Neural cell (in vitro differentiated cells): Measurements from ENCODE around the gene SEC63.

Experiments
- EZH2 ChIP-seq: fragments of 200-600, 300-800 bp; shearing (Covaris generic), sonication (generic); IDR thresholded peaks from 2 replicates; pipeline ENCODE4 v1.6.1; 2014; ENCODE audit warnings: antibody characterized with exemption, low read length, borderline replicate concordance, mild to moderate bottlenecking; ENCODE audit not compliant: insufficient read depth, poor library complexity, severe bottlenecking
- TF ChIP-seq, protein P1 (sequence below): fragments of 450-650 bp; IDR thresholded peaks from 2 replicates; pipeline ENCODE4 v1.5.1; 2014; ENCODE audit warnings: antibody characterized with exemption, mild to moderate bottlenecking, moderate library complexity; ENCODE audit not compliant: poor library complexity, severe bottlenecking

DNA sequence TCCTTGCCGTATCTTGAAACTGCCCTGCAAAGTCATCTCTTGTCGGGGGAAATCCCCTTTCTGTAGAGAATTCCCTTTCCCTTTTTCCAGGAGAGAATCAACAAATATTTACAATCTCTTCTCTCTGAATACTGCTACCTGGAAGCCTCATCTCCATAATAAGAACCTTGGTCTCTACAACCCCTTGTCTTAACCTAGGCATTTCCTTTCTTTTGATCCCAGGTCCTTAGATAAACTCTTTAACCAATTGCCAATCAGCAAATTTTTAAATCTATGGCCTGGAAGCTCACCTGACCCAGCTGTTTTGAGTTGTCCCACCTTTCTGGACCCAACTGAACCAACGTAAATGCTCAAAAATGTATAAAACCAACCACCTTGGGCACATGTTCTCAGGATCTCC, 30.6 kb upstream of the SEC63 start:
- TF ChIP-seq, protein P1, sequence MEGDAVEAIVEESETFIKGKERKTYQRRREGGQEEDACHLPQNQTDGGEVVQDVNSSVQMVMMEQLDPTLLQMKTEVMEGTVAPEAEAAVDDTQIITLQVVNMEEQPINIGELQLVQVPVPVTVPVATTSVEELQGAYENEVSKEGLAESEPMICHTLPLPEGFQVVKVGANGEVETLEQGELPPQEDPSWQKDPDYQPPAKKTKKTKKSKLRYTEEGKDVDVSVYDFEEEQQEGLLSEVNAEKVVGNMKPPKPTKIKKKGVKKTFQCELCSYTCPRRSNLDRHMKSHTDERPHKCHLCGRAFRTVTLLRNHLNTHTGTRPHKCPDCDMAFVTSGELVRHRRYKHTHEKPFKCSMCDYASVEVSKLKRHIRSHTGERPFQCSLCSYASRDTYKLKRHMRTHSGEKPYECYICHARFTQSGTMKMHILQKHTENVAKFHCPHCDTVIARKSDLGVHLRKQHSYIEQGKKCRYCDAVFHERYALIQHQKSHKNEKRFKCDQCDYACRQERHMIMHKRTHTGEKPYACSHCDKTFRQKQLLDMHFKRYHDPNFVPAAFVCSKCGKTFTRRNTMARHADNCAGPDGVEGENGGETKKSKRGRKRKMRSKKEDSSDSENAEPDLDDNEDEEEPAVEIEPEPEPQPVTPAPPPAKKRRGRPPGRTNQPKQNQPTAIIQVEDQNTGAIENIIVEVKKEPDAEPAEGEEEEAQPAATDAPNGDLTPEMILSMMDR: no peak
- no peak for TF ChIP-seq EZH2
